ENCODE measurements around the gene MUC22.

DNA sequence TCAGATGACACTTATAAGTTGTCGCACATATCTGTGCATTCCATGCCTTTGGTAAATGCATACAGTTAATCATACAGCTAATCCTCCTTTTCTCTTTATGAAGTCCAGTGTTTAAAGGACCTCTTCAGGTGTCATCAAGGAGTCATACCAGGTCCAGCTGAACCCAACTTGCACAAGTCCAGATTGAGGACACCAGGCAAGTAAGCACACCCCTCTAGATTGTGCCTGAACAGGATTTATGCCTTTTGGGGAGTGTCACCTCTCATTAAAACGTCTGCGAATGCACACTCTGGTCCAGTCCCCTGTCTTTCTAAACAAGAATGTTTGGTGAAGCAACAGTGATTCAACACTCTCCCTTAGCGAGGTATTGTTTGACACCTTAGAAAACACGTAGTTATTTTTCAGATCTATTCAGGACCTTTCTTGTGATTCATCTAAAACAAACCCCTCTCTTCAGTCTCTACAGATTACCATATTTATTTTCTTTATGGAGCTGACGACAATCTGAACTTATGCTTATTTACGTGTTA, 53.7 kb downstream of the MUC22 start:
- TF ChIP-seq, protein P1, sequence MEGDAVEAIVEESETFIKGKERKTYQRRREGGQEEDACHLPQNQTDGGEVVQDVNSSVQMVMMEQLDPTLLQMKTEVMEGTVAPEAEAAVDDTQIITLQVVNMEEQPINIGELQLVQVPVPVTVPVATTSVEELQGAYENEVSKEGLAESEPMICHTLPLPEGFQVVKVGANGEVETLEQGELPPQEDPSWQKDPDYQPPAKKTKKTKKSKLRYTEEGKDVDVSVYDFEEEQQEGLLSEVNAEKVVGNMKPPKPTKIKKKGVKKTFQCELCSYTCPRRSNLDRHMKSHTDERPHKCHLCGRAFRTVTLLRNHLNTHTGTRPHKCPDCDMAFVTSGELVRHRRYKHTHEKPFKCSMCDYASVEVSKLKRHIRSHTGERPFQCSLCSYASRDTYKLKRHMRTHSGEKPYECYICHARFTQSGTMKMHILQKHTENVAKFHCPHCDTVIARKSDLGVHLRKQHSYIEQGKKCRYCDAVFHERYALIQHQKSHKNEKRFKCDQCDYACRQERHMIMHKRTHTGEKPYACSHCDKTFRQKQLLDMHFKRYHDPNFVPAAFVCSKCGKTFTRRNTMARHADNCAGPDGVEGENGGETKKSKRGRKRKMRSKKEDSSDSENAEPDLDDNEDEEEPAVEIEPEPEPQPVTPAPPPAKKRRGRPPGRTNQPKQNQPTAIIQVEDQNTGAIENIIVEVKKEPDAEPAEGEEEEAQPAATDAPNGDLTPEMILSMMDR (IDR thresholded peaks at IDR 0.05): no peak
- TF ChIP-seq POLR2A (IDR thresholded peaks at IDR 0.05): no peak

All from body of pancreas (tissue), 4 donors.